ENCODE measurements around the gene GBX2. TPM values are rescaled to one million over a fixed set of nuclear protein-coding genes. Genes with fewer than 3 reads are reported as not detected.

Gene GBX2
- total RNA-seq, 2 experiments from 2014 or later: not detected

DNA sequence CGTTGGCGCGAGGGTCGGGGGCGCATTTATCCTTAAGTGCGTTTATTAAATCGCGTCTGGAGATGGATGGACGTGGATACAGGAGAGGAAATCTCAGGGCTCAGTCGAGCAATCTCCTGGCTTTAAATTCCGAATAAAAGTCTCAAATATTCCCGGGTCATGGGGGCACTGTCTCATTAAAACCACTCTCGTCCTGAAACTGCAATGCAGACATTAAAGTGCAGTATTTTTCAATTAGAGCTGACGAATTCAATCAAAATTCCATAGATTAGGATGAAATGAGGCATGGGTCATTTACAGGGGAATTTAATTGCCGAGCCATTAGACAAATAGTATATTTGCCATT, 10.7 kb upstream of the GBX2 start:
- Mint-ChIP-seq H3K4me3 (no peak overlapping the region), H3K9me3 (peaks cover 1% of the 10 kb centered on the region), H3K27me3 (peaks cover 65% of the 10 kb centered on the region), H3K4me1 (ENCODE audit: low read depth) (peaks cover 3% of the 10 kb centered on the region), H3K27ac (no peak overlapping the region), H3K36me3 (ENCODE audit: low read depth) (no peaks in the 10 kb centered on the region)
- TF ChIP-seq CTCF (IDR thresholded peaks at IDR 0.05): no peak
- DNase-seq: no peak
- POLR2A ChIA-PET: no interaction called here
- CTCF ChIA-PET: interaction anchor here (0.7 to 5.0 kb wide), 7 partner anchors 10 to 430 kb away, joined by 3 to 49 read pairs (median 7); partner anchors contain the start of gene GBX2
- intact Hi-C loops (cut with micrococcal nuclease): no loop called here
- ATAC-seq: no peak

DNA sequence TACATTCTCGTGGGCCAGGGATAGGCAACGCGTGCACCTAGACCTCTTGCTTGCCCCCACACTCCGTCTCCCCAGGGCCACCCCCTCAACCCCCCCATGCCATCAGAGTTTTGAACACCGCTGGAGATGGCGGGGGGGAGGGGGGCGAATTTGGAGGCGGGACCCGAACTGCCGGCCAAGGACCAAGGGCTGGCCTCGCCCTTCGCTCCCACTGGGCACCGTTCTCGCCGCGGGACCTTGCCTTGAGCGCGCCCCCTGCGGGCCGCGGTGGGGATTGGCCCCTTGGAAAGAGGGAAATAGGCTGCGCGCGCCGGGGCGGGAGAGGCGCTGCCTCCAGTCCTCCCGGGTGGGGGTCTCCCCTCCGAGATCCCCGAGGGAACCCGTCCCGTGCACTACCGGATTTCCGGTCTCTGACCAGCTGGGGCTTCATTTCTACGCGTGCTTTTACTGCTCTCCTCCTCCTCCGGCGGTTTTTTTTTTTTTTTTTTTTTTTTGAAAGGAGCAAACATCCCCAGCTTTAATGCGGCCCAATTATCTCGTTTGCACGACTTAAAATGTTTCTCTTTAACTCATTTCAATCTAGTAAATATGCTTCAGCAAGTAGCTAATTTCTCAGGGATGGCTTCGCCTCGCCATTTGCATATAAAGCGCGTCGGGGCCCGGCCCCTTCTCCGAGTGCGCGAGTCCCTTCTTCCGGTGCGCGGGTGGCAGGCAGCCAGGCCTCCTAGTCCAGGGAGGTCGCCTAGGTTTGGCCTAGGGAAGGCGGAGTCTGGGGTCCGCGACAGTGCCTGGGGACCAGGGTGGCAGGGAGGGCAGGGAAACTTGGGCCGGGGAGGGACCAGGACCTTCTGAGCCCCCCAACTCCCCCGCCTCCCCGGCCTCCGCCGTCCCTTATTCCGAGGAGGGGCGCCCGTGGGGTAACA, 10.0 kb upstream of the GBX2 start:
- peak; percentile 70 for TF ChIP-seq CTCF (IDR thresholded peaks at IDR 0.05)
- Mint-ChIP-seq H3K27ac (no peak overlapping the region), H3K27me3 (peaks cover 64% of the 10 kb centered on the region), H3K9me3 (peaks cover 1% of the 10 kb centered on the region), H3K4me3 (peak overlapping the region; percentile 41), H3K4me1 (ENCODE audit: low read depth) (peaks cover 3% of the 10 kb centered on the region), H3K36me3 (ENCODE audit: low read depth) (no peaks in the 10 kb centered on the region)
- DNase-seq (peak; percentile 48), ATAC-seq (peak; percentile 54)
- intact Hi-C loops (cut with micrococcal nuclease): no loop called here
- ChIA-PET CTCF (interaction anchor here (0.7 to 5.0 kb wide), 12 partner anchors 9 to 429 kb away, joined by 3 to 49 read pairs (median 6); partner anchors contain the start of gene GBX2), POLR2A (no interaction called here)

DNA sequence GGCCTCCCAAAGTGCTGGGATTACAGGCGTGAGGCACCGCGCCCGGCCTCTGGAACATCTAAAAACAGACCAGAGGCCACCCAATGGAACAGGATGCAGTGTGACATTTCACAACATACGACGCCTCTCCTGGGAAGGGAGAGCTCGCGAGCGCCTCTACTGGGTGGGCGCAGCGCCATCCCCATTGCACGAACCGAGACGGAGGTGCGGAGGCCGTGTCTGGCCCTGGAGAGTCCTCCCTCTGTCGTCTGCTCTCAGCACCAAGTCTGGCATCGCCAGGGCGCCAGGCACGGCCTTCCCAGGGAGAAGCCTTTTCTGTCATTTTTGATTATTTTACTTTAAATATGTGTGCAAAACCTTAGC, 9.4 kb upstream of the GBX2 start:
- POLR2A ChIA-PET: no interaction called here
- DNase-seq: peak; percentile 64
- intact Hi-C loops (cut with micrococcal nuclease): no loop called here

GRCh38 chr2:236176951-236177350, 8.8 kb upstream of the GBX2 start:
- Mint-ChIP-seq H3K4me1 (ENCODE audit: low read depth) (peaks cover 3% of the 10 kb centered on the region), H3K9me3 (peaks cover 1% of the 10 kb centered on the region), H3K27ac (no peak overlapping the region), H3K36me3 (ENCODE audit: low read depth) (no peaks in the 10 kb centered on the region), H3K27me3 (peaks cover 70% of the 10 kb centered on the region), H3K4me3 (no peak overlapping the region)
- ChIA-PET CTCF (interaction anchor here (0.6 to 3.1 kb wide), 8 partner anchors 8 to 411 kb away, joined by 3 to 14 read pairs (median 8); partner anchors contain the start of gene GBX2), POLR2A (no interaction called here)
- ATAC-seq (no peak), DNase-seq (no peak)
- intact Hi-C loops (cut with micrococcal nuclease): no loop called here
- no peak for TF ChIP-seq CTCF (IDR thresholded peaks at IDR 0.05)

More for the DNA sequence above, 9.4 kb upstream of the GBX2 start:
- no peak overlapping the region for H3K27ac Mint-ChIP-seq
- H3K36me3 Mint-ChIP-seq (ENCODE audit: low read depth): no peaks in the 10 kb centered on the region
- H3K4me3 Mint-ChIP-seq: no peak overlapping the region
- ATAC-seq: peak; percentile 70
- CTCF ChIA-PET: interaction anchor here (0.6 to 5.0 kb wide), 11 partner anchors 8 to 412 kb away, joined by 3 to 49 read pairs (median 6); partner anchors contain the start of gene GBX2
- peaks cover 1% of the 10 kb centered on the region for H3K9me3 Mint-ChIP-seq
- no peak for TF ChIP-seq CTCF (IDR thresholded peaks at IDR 0.05)
- H3K4me1 Mint-ChIP-seq (ENCODE audit: low read depth): peaks cover 3% of the 10 kb centered on the region
- peaks cover 64% of the 10 kb centered on the region for H3K27me3 Mint-ChIP-seq

DNA sequence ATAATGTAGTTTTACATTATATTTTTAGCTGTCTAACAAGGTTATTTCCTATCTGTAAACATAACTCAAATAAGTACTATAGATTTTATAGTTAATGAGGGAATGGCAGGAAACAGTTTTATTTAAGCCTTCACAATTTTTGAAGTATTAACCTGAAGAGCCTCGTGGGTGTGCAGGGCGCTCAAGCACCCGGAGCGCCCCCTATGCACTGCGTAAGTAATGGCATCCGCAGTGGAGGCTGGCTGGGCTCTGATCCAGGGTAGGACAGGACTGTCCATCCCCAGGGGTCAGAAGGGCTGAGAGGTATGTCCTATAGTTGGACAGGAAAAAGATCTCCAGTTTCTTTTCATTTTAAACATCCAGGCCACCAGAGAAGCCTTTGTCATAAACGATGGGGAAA, 8.2 kb upstream of the GBX2 start:
- Mint-ChIP-seq H3K9me3 (peaks cover 1% of the 10 kb centered on the region), H3K36me3 (ENCODE audit: low read depth) (no peaks in the 10 kb centered on the region), H3K4me1 (ENCODE audit: low read depth) (peaks cover 3% of the 10 kb centered on the region), H3K27ac (no peak overlapping the region), H3K27me3 (peaks cover 70% of the 10 kb centered on the region), H3K4me3 (no peak overlapping the region)
- intact Hi-C loops (cut with micrococcal nuclease): no loop called here
- ChIA-PET POLR2A (interaction anchor here (0.6 kb wide), 1 partner anchor 11 kb away, joined by 3 read pairs; no protein-coding TSS in a partner anchor), CTCF (interaction anchor here (0.7 to 3.1 kb wide), 8 partner anchors 13 to 410 kb away, joined by 3 to 14 read pairs (median 3); no protein-coding TSS in a partner anchor)
- TF ChIP-seq CTCF (IDR thresholded peaks at IDR 0.05): peak; percentile 74
- DNase-seq (peak; percentile 33), ATAC-seq (no peak)
